Measurements from ENCODE around the gene FCAMR.

The FCAMR gene

DNA sequence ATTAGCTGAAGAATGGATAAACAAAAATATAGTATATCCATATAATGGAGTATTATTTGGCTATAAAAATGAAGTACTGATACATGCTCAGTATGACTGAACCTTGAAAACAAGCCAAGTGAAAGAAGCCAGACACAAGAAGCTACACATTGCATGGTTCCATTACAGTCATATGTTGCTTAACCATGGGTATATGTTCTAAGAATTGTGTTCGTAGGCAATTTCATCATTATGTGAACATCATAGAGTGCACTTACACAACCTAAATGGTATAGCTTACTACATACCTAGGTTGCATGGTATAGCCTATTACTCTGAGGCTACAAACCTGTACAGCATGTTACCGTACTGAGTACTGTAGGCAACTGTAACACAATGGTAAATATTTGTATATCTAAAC, 28.6 kb upstream of the FCAMR start:
- H3K4me3 ChIP-seq (ENCODE audit: low read depth, low read length) = no peak overlapping the region
- TF ChIP-seq, protein P1, sequence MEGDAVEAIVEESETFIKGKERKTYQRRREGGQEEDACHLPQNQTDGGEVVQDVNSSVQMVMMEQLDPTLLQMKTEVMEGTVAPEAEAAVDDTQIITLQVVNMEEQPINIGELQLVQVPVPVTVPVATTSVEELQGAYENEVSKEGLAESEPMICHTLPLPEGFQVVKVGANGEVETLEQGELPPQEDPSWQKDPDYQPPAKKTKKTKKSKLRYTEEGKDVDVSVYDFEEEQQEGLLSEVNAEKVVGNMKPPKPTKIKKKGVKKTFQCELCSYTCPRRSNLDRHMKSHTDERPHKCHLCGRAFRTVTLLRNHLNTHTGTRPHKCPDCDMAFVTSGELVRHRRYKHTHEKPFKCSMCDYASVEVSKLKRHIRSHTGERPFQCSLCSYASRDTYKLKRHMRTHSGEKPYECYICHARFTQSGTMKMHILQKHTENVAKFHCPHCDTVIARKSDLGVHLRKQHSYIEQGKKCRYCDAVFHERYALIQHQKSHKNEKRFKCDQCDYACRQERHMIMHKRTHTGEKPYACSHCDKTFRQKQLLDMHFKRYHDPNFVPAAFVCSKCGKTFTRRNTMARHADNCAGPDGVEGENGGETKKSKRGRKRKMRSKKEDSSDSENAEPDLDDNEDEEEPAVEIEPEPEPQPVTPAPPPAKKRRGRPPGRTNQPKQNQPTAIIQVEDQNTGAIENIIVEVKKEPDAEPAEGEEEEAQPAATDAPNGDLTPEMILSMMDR (IDR thresholded peaks at IDR 0.05; ENCODE audit: low read depth, low read length) = no peak

DNA sequence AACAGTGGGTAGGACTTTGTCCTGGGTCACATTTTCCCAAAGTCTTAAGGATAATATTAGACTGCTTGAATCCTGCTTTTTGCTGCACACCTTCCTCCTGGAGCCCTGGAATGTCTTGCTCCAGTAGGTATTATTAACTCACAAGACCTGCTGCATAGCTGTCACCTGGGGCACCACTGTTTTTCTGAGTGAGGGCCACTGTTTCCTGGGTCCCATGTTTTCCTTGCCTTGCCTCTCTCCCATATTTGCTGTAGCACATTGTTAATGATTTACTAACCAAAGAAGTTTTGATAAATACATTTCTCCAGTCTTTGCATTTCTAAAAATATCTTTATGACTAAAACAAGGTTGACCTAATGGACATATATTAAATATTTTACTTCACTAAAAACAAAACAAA, 22.5 kb upstream of the FCAMR start:
- H3K4me3 ChIP-seq (ENCODE audit: low read depth, low read length) = no peak overlapping the region
- TF ChIP-seq, protein P1 (IDR thresholded peaks at IDR 0.05; ENCODE audit: low read depth, low read length) = no peak

DNA sequence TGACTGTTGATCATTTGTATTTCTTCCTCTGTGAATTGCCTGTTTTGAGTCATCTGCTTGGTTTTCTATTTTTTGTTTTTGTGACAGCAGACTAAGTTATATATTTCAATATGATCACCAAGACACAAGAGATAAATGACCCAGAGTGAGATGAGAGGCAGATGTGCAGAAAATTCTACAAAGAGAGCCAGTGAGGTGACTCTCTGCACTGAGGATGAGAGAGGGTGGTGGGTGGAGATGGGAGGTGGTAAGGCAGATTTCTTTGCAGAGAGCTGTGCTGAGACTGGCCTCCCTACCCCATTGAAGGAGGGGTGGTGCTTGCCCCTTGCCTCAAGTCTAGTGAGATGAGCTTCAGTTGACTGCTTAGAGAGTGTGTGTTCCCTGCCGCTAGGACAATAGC, 17.6 kb upstream of the FCAMR start:
- H3K4me3 ChIP-seq (ENCODE audit: low read depth, low read length) = no peak overlapping the region
- TF ChIP-seq, protein P1 (IDR thresholded peaks at IDR 0.05; ENCODE audit: low read depth, low read length) = no peak

DNA sequence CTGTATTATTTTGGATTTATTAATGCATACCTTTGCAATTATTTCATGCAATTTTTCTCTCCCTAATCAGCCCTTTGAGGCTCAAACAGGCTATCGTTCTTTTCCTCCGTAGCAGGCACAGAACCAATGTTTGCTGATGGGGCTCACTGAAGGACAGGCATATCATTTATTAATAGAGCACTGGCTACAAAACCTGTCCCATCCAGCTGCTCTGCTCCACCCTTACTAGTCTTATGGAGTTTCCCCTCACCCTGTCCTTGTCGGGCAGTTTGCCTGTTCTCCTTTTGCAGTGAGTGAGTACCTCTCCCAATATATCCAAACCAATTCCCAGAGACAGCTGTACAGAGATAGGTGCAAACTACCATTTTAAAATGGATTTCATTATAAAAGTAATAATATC, 16.6 kb upstream of the FCAMR start:
- no peak overlapping the region for H3K4me3 ChIP-seq (ENCODE audit: low read depth, low read length)
- TF ChIP-seq, protein P1 (IDR thresholded peaks at IDR 0.05; ENCODE audit: low read depth, low read length) = no peak

DNA sequence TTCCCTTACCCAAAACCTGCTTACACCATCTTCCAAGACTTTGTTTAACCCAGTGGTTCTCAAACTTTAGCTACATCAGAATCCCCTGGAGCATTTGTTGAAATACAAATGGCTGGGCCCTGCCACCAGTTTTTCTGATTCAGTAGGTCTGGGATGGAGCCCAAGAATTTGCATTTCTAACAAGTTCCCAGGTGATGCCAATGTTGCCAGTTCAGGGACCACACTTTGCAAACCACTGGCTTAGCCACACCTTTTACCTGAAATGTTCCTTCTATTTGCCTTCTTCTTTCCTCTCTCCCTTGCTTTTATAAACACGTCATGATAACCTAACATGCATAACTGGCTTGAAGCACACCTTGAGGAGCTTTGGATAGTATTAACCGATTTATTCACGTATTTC, 16.1 kb upstream of the FCAMR start:
- H3K4me3 ChIP-seq (ENCODE audit: low read depth, low read length) = no peak overlapping the region
- TF ChIP-seq, protein P1 (IDR thresholded peaks at IDR 0.05; ENCODE audit: low read depth, low read length) = no peak

DNA sequence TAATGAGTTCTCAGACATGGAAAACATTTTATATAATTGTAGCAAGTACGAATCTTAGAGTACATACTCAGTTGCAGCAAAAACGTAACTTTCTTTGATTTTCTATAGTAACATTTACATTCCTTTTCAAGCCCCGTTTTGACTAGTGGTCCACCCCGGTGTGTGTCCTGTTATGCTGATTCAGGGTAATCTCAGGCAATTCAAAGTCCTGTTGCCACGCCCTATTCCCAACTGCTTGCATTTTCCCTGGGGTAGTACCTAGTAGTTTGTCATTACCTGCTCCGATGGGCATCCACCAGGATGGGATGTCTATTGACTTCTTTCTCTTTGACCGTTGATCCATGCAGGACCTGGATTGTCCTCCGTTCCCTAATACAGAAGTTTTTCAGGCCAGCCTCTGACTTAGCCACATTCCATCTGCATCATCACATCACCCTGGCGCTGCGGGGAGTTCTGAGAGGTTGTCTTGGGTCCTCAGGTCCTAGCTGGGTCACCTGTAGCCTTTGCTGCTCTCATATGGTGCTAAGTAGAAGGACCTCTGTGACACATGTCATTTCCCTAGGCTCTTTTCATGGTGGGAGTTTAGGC, 15.0 kb upstream of the FCAMR start:
- TF ChIP-seq, protein P1 (IDR thresholded peaks at IDR 0.05; ENCODE audit: low read depth, low read length) = no peak
- H3K4me3 ChIP-seq (ENCODE audit: low read depth, low read length) = no peak overlapping the region

DNA sequence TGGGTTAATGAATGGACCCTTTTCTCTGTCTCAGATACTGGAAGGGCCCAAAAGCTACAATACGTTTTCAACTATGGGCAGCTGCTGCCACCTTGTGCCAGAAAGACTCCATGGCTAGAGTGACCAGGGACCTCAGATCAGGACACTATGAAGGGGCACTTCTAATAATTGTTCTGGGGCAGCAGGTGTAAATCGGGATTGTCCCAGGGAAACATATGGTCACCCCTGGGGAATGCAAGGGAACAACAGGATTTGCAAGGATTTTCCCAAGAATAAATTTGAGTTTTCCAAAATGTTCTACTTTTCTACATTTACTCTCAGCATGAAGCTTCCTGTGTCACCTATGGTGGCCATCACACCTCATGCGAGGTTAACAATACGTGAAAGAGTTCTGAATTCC, 12.0 kb upstream of the FCAMR start:
- no peak overlapping the region for H3K4me3 ChIP-seq (ENCODE audit: low read depth, low read length)
- TF ChIP-seq, protein P1 (IDR thresholded peaks at IDR 0.05; ENCODE audit: low read depth, low read length) = peak; percentile 59

Data from WI38 (cell line).